GM19099 (cell line): ENCODE measurements around the gene GREB1.

Experiments
- POLR2A ChIP-seq: IDR thresholded peaks from 3 replicates; pipeline ENCODE4 v1.6.1; 2011; ENCODE audit warnings: low read depth; ENCODE audit not compliant: insufficient read length; ENCODE audit errors: extremely low read depth

Gene GREB1

GRCh38 chr2:11559786-11560155 is 25.9 kb downstream of the GREB1 start:
- no peak for TF ChIP-seq POLR2A

GRCh38 chr2:11560806-11561205 is 27.0 kb downstream of the GREB1 start:
- TF ChIP-seq POLR2A = no peak

- TF ChIP-seq POLR2A = no peak
These were observed 28.2 kb downstream of the GREB1 start for GRCh38 chr2:11562011-11562410.

GRCh38 chr2:11562476-11562875 is 28.6 kb downstream of the GREB1 start:
- TF ChIP-seq POLR2A = no peak

GRCh38 chr2:11563784-11564666 is 30.2 kb downstream of the GREB1 start:
- no peak for TF ChIP-seq POLR2A

- TF ChIP-seq POLR2A = no peak
These were observed 31.1 kb downstream of the GREB1 start for GRCh38 chr2:11564816-11565567.

- TF ChIP-seq POLR2A = no peak
These were observed 32.5 kb downstream of the GREB1 start for GRCh38 chr2:11566383-11566782.

GRCh38 chr2:11567631-11568031 is 33.8 kb downstream of the GREB1 start:
- TF ChIP-seq POLR2A = no peak

GRCh38 chr2:11568436-11568835 is 34.6 kb downstream of the GREB1 start:
- TF ChIP-seq POLR2A = no peak

GRCh38 chr2:11569636-11570035 is 35.8 kb downstream of the GREB1 start:
- TF ChIP-seq POLR2A = no peak

GRCh38 chr2:11571170-11571569 is 37.3 kb downstream of the GREB1 start:
- TF ChIP-seq POLR2A = no peak

GRCh38 chr2:11572996-11573395 is 39.2 kb downstream of the GREB1 start:
- no peak for TF ChIP-seq POLR2A

- TF ChIP-seq POLR2A = no peak
These were observed 39.8 kb downstream of the GREB1 start for GRCh38 chr2:11573418-11574175.

- TF ChIP-seq POLR2A = no peak
These were observed 40.6 kb downstream of the GREB1 start for GRCh38 chr2:11574176-11575046.
